ENCODE results near the gene DOK5. TPM values are rescaled to one million over a fixed set of nuclear protein-coding genes. Genes with fewer than 3 reads are reported as not detected.

Gene DOK5
- total and polyA plus RNA-seq, 2 donors: 4.2 to 20.4 TPM

DNA sequence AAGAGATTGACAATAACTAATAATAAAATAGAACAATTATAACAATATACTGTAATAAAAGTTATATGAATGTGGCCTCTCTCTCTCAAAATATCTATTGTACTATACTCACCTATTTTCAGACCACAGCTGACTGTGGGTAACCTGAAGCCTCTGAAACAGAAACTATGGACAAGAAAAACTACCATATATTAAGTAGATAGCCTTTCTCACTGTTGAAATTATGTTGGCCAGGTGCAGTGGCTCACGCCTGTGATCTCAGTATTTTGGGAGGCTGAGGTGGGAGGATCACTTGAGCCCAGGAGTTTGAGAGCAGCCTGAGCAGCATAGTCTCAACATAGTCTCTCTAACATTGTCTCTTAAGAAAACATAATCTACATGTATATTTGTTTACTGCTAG is 89.9 kb downstream of the DOK5 start:
- 95% methylated on average over 1 of the region's 1 CpG for WGBS
- Histone ChIP-seq H3K4me1 (ENCODE audit: insufficient read depth) (no peaks in the 10 kb centered on the region), H3K36me3 (ENCODE audit: insufficient read depth) (no peaks in the 10 kb centered on the region), H3K27ac (ENCODE audit: low read depth) (no peak overlapping the region), H3K4me3 (ENCODE audit: low read depth, low read length) (no peak overlapping the region)
- DNase-seq (ENCODE audit: extremely low spot score): no peak

DNA sequence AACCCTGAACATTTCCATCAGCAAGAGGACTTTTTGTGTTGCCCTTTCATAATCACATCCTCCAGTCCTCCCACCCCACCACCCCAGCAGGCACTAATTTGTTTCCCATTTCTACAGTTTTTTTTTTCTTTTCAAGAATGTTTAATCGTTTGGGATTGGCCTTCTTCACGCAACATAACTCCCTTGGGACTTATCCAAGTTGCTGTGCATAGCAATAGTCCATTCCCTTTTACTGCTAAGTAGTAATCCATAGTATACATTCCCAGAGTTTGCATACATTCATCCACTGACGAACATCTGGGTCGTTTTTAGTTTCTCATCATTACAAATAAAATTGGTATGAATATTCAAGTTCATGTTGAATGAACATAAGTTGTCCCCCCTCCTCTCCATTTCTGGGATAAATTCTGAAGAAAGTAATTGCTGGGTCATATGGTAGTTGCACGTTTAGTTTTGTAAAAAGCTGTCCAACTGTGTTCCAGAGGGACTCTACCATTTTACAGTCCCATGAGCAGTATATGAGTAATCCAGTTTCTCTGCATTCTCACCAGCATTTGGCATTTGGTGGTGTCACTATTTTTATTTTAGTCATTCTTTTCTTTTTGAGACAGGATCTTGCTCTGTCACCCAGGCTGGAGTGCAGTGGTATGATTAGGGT is 90.8 kb downstream of the DOK5 start:
- Histone ChIP-seq H3K27ac (ENCODE audit: low read depth) (no peak overlapping the region), H3K4me1 (ENCODE audit: insufficient read depth) (no peaks in the 10 kb centered on the region), H3K36me3 (ENCODE audit: insufficient read depth) (no peaks in the 10 kb centered on the region), H3K4me3 (ENCODE audit: low read depth, low read length) (no peak overlapping the region)
- 83% methylated on average over 5 of the region's 5 CpGs for WGBS
- no peak for DNase-seq (ENCODE audit: extremely low spot score)

DNA sequence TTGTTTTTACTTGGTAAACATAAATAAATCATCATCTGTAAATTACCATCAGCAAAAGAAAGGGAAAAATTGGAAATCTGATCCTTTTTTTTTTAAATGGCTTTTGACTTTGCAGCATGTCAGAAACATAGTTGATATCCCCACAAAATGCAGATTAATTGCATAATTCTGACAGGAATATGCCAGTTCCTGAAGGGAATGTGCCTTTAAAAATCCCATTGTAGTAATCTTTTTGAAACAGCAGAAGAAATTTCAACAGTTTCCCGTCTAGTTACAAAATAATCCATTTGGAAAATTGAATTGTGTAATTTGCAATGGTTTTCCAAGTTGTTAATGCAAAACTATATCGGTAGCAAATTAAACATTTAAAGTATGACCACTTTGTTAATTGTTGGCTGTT is 95.2 kb downstream of the DOK5 start:
- H3K36me3 ChIP-seq (ENCODE audit: insufficient read depth): no peaks in the 10 kb centered on the region
- DNase-seq (ENCODE audit: extremely low spot score): no peak
- no peak overlapping the region for H3K4me3 ChIP-seq (ENCODE audit: low read depth, low read length)
- WGBS: 83% methylated on average over 2 of the region's 2 CpGs
- H3K27ac ChIP-seq (ENCODE audit: low read depth): no peak overlapping the region
- H3K4me1 ChIP-seq (ENCODE audit: insufficient read depth): no peaks in the 10 kb centered on the region

DNA sequence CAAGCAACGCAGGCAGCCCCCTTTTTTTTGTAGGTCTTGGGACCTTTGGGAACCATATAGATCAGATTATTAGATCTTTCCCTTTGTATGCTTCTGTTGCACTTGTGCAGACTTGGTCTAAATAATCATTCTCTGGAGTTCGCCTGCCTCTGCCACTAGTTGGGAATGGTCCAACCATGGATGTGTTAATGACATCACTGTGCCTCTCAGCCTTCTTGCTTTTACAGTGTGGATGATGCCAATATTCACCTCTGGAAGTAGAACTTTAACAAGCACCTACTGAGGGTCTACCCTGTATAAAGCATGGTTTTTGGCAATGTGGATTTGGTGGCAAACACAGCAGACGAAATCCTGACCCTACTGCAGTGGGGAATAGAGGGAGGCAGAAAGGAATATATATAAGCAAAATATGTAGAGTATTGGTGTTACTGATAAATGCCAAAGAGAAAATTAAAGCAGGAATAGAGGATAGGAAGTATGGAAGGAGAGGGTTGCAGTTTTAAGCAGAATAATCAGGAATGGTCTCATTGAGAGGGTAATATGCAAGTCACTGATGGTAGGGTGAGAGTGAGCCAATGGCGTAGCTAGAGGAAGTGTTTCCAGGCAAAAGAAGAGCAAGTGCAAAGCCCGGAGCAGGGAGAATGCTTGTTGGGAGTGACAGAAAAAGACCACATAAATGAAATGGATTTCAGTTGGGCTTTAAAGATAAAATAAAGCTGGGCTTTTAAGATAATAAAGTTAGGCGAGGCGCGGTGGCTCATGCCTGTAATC is 97.5 kb downstream of the DOK5 start:
- DNase-seq (ENCODE audit: extremely low spot score): no peak
- Histone ChIP-seq H3K4me3 (ENCODE audit: low read depth, low read length) (no peak overlapping the region), H3K4me1 (ENCODE audit: insufficient read depth) (no peaks in the 10 kb centered on the region), H3K36me3 (ENCODE audit: insufficient read depth) (no peaks in the 10 kb centered on the region), H3K27ac (ENCODE audit: low read depth) (no peak overlapping the region)
- WGBS: 80% methylated on average over 8 of the region's 8 CpGs

DNA sequence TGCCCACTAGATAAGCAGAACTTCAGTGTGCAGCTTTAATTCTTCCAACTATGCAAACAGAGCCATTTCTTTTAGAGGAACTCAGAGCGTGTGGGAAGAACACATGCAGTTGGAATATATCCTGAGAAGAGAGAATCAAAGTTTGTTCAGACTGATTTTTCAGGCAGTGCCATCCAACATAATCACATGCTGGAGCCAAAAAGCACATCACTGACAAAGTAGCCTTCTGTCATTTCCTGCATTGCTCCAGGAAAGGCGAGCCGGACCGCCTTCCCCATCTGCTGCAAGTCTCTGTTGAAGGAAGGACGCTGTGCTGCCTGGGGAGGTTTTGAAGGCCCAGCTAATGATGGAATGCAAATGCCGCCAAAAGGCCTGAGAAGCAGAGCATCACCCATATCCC is 98.4 kb downstream of the DOK5 start:
- WGBS: 79% methylated on average over 6 of the region's 6 CpGs
- Histone ChIP-seq H3K4me3 (ENCODE audit: low read depth, low read length) (no peak overlapping the region), H3K4me1 (ENCODE audit: insufficient read depth) (no peaks in the 10 kb centered on the region), H3K27ac (ENCODE audit: low read depth) (no peak overlapping the region), H3K36me3 (ENCODE audit: insufficient read depth) (no peaks in the 10 kb centered on the region)
- no peak for DNase-seq (ENCODE audit: extremely low spot score)

DNA sequence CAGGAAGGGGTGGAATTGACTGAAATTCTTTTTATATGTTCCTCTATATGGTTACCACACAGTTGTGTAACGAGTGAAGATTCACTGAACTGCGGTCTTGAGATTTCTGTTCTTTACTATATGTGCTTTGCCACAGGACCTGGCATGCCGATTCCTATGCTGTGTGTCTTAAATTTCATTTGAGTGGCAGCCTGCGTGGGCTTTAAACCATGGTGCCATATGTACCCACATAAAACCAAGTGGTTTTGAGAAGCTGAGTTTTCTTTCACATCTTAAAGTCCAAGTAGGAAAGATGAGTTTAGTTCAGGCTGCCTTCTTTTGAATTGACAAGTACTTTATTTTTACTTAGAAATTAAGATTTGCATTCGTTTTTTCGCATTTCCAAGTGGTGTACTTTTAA is 101.1 kb downstream of the DOK5 start:
- Histone ChIP-seq H3K4me3 (ENCODE audit: low read depth, low read length) (no peak overlapping the region), H3K27ac (ENCODE audit: low read depth) (no peak overlapping the region), H3K4me1 (ENCODE audit: insufficient read depth) (no peaks in the 10 kb centered on the region), H3K36me3 (ENCODE audit: insufficient read depth) (no peaks in the 10 kb centered on the region)
- WGBS: 96% methylated on average over 6 of the region's 6 CpGs
- no peak for DNase-seq (ENCODE audit: extremely low spot score)

DNA sequence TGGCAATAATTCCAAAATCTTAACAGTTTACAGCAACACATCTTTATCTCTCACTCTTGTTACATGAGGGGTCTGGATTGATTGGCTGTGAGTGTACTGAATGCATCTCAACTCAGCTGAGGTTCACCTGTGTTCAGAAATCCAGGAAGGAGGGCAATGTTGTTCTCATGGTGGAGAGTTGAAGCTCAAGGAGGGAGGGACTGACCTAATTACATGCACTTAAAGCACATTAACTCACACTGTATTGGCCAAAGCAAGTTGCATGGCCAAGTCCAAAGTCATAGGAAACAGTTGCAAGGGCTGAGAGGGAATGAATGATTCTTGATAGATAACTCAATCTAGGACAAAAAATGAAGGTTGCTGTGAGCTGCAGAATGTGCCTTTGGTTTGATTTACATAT is 102.2 kb downstream of the DOK5 start:
- no peaks in the 10 kb centered on the region for H3K4me1 ChIP-seq (ENCODE audit: insufficient read depth)
- H3K27ac ChIP-seq (ENCODE audit: low read depth): peak overlapping the region; percentile 10
- no peaks in the 10 kb centered on the region for H3K36me3 ChIP-seq (ENCODE audit: insufficient read depth)
- no peak overlapping the region for H3K4me3 ChIP-seq (ENCODE audit: low read depth, low read length)
- no peak for DNase-seq (ENCODE audit: extremely low spot score)

DNA sequence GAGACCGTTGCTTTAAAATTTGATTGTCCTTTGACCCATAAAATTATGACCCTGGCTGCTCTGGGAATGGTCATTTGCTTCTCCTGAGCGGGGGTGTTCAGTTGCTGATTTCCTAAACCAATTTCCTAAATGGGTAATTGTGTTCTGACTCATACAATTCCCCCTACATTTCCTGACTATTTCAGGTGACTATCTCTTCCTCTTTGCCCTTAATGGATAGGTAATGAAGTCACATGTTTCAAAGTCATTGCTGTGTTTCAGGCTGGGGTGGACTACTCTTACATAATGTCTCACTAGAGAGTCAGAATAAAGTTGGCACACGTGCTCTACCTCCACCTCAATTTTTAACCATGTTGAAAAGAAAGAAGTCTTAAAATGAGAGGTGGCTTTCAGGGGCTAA is 109.8 kb downstream of the DOK5 start:
- H3K36me3 ChIP-seq (ENCODE audit: insufficient read depth): no peaks in the 10 kb centered on the region
- H3K27ac ChIP-seq (ENCODE audit: low read depth): no peak overlapping the region
- H3K4me3 ChIP-seq (ENCODE audit: low read depth, low read length): no peak overlapping the region
- no peaks in the 10 kb centered on the region for H3K4me1 ChIP-seq (ENCODE audit: insufficient read depth)
- DNase-seq (ENCODE audit: extremely low spot score): no peak
- WGBS: 74% methylated on average over 3 of the region's 3 CpGs

DNA sequence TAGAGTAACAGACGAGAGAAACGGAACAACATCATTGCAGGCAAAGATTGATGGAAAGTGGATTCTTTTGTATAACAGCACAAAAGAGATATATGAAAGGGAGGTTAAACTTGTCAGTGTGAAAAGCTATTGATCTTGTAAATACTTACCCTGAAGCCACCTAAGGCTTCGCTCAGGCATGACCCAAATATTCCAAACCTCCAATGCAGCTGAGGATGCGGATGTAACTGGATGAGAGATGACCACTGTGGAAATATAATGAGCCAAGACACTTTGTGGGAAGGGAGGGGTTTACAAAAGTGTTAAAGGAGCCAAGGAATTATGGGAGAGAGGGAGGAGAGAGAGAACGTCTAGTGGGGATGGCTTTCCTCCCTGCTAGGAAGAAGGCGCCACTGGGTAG is 112.0 kb downstream of the DOK5 start:
- no peaks in the 10 kb centered on the region for H3K4me1 ChIP-seq (ENCODE audit: insufficient read depth)
- no peak overlapping the region for H3K4me3 ChIP-seq (ENCODE audit: low read depth, low read length)
- no peaks in the 10 kb centered on the region for H3K36me3 ChIP-seq (ENCODE audit: insufficient read depth)
- no peak overlapping the region for H3K27ac ChIP-seq (ENCODE audit: low read depth)
- WGBS: 94% methylated on average over 6 of the region's 6 CpGs
- DNase-seq (ENCODE audit: extremely low spot score): no peak

DNA sequence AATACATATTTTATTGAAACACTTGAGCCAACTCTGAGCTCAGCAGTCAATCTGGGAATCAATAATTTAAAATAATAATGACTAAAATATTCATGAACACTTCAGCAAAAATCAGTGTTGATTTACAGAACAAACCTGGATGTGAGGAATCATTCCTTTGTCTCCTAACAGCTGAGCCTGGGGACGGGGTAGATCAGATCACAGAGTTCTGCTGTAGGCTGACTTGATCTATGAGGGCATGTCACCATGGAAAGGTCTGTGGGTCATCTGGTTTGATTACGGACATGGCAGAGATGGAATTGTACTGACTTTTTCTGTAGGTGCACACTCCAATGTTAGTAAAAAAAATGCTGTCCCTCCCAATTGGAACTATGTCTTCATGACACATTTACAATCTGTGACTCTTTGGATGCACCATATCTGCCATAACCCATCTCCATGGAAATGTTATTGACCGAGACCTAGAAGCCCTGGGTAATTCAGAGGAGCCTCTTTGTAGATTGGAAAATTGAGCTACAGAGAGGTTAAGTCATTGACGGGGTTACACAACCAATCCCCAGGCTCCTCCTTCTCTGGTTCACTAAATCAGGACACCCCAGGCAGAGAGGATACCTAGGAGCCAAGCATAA is 114.1 kb downstream of the DOK5 start:
- no peak overlapping the region for H3K4me3 ChIP-seq (ENCODE audit: low read depth, low read length)
- H3K27ac ChIP-seq (ENCODE audit: low read depth): no peak overlapping the region
- WGBS: 92% methylated on average over 4 of the region's 4 CpGs
- H3K4me1 ChIP-seq (ENCODE audit: insufficient read depth): no peaks in the 10 kb centered on the region
- no peak for DNase-seq (ENCODE audit: extremely low spot score)
- no peaks in the 10 kb centered on the region for H3K36me3 ChIP-seq (ENCODE audit: insufficient read depth)

DNA sequence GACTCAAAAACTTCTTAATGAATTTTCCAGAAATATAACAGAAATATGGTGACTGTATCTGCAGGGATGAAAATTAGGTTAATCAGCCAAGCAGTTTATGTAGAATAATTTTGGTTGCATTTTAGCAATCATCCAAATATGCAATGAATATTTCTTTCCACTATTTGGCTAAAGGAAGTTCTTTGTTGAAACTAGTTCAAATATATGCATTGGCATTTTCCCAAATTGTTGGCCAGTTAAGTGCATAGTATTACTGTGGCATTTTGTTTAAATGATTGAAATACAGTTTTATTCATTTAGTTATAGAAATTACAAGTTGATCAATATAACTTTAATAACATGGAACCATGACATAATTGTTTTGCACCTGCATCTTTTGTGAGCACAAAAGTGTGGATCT is 115.5 kb downstream of the DOK5 start:
- H3K27ac ChIP-seq (ENCODE audit: low read depth): no peak overlapping the region
- no peak overlapping the region for H3K4me3 ChIP-seq (ENCODE audit: low read depth, low read length)
- no peaks in the 10 kb centered on the region for H3K36me3 ChIP-seq (ENCODE audit: insufficient read depth)
- no peaks in the 10 kb centered on the region for H3K4me1 ChIP-seq (ENCODE audit: insufficient read depth)
- no peak for DNase-seq (ENCODE audit: extremely low spot score)

DNA sequence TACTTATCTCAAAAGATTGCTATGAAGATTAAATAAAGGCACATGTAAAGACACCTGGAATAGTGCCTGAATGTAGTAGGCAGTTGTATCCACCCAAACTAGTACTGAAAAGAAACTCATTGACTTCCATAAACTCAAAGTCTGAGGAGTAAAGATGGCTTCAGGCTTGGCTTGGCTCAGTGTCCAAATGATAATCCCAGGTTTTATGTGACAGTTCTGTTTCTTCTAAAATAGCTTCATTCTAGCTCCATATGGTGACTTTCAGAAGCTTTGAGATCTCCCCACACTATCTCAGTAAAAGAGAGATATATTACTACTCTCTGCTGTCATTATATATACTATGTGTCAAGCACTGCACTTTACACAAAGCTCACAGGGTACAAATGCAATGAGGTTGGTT is 121.3 kb downstream of the DOK5 start:
- H3K4me1 ChIP-seq (ENCODE audit: insufficient read depth): no peaks in the 10 kb centered on the region
- no peak for DNase-seq (ENCODE audit: extremely low spot score)
- no peak overlapping the region for H3K27ac ChIP-seq (ENCODE audit: low read depth)
- no peaks in the 10 kb centered on the region for H3K36me3 ChIP-seq (ENCODE audit: insufficient read depth)
- no peak overlapping the region for H3K4me3 ChIP-seq (ENCODE audit: low read depth, low read length)

DNA sequence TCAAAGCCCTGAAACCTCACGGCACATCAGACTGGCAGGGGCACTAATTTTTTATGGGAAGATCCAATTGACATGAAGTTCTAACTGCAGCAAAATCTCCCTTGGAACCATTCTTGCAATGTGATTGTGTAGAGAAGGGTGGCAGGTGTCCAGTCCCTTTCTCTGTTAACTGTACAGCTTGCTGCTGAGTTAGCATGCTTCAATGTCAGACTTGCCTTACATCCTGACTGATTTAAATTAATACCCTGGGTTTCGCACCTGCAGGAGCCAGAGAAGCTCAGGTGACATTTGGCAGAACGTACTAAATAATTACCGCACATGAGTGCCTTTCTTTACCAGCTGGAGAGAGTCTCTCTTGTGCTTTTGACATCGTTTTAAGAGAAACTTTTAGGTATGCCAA is 123.0 kb downstream of the DOK5 start:
- H3K4me1 ChIP-seq (ENCODE audit: insufficient read depth): no peaks in the 10 kb centered on the region
- no peak overlapping the region for H3K4me3 ChIP-seq (ENCODE audit: low read depth, low read length)
- H3K36me3 ChIP-seq (ENCODE audit: insufficient read depth): no peaks in the 10 kb centered on the region
- H3K27ac ChIP-seq (ENCODE audit: low read depth): no peak overlapping the region
- no peak for DNase-seq (ENCODE audit: extremely low spot score)
- 82% methylated on average over 5 of the region's 5 CpGs for WGBS

DNA sequence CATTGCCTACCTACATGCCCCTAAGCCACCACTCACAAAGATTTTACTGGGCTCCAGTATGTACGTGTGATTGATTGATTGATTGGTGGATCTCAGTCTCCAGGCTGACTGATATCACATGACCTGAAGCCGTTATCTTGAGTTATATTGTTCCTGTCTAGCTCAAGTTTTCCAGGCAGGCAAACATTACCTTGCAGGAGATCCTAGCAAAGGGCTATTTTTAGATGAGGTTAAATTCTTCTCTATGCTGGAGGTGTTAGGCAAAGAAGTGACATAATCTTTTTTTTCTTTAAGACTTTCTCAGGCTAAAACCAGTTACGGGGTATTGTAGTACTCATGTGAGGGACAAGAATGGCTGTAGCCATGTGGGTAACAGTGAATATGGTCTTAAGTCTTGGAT is 125.2 kb downstream of the DOK5 start:
- DNase-seq (ENCODE audit: extremely low spot score): no peak
- H3K4me3 ChIP-seq (ENCODE audit: low read depth, low read length): no peak overlapping the region
- no peaks in the 10 kb centered on the region for H3K4me1 ChIP-seq (ENCODE audit: insufficient read depth)
- H3K27ac ChIP-seq (ENCODE audit: low read depth): no peak overlapping the region
- H3K36me3 ChIP-seq (ENCODE audit: insufficient read depth): no peaks in the 10 kb centered on the region
- 63% methylated on average over 3 of the region's 3 CpGs for WGBS
